Breast epithelium (tissue), 4 donors: Measurements from ENCODE around the gene SNTG2. TPM values are rescaled to one million over a fixed set of nuclear protein-coding genes. Genes with fewer than 3 reads are reported as not detected.

ENCODE experiments used
- DNase-seq, 2 donors: peaks; one replicate each; pipeline ENCODE4 v3.0.0-alpha.2; 2019; ENCODE audit warnings: low spot score in 2 of 2
- H3K27ac ChIP-seq, 2 donors: fragments of 200-600 bp; sonication (generic) in 1 of 2; one replicate each; pipeline ENCODE4 v1.5.1; 2016 to 2019; ENCODE audit warnings: mild to moderate bottlenecking in 1 of 2
- H3K27me3 ChIP-seq, 2 donors: fragments of 200-600 bp; sonication (generic) in 1 of 2; one replicate each; pipeline versions ENCODE4 v1.5.1 to v1.6.0; 2017 to 2019; ENCODE audit warnings: control low read depth in 1 of 2, mild to moderate bottlenecking in 1 of 2
- H3K36me3 ChIP-seq: fragments of 200-600 bp; one replicate; pipeline ENCODE4 v1.5.1; 2019
- H3K4me1 ChIP-seq, 2 donors: fragments of 200-600 bp; sonication (generic); one replicate each; pipeline ENCODE4 v1.5.1; 2016 to 2019; ENCODE audit warnings: control low read depth in 1 of 2
- H3K4me3 ChIP-seq, 3 donors: fragments of 200-600 bp; sonication (generic); 1 replicate in 2 of 3; 2 replicates in 1 of 3; pipeline ENCODE4 v1.5.1; 2016 to 2019; ENCODE audit warnings: mild to moderate bottlenecking in 3 of 3, moderate library complexity in 2 of 3
- H3K9me3 ChIP-seq, 2 donors: fragments of 200-600 bp; sonication (generic) in 1 of 2; one replicate each; pipeline ENCODE4 v1.5.1; 2016 to 2019; ENCODE audit warnings: control low read depth in 1 of 2
- CTCF ChIP-seq, 3 donors: fragments of 450-650 bp; IDR thresholded peaks; one replicate each; pipeline ENCODE4 v1.5.1; 2016 to 2017; ENCODE audit warnings: antibody characterized with exemption in 3 of 3, mild to moderate bottlenecking in 3 of 3, moderate library complexity in 3 of 3
- POLR2A ChIP-seq: fragments of 450-650 bp; IDR thresholded peaks from one replicate; pipeline ENCODE4 v1.6.1; 2016; ENCODE audit warnings: antibody characterized with exemption, mild to moderate bottlenecking, moderate library complexity
- POLR2AphosphoS5 ChIP-seq, 3 donors: sonication (generic); formaldehyde crosslinking; IDR thresholded peaks; one replicate each; pipeline ENCODE4 v1.6.1; 2017; ENCODE audit warnings: antibody characterized with exemption in 3 of 3
- intact Hi-C: fragments of 100-400 bp; cut with DNase I; formaldehyde crosslinking; loops from one replicate; pipeline ENCODE4 v1.15.1; 2023; ENCODE audit warnings: low total_unique reads
- total RNA-seq, 3 donors: library from RNA; depleted of rRNA; stranded (reverse); fragments of >200 nt; gene quantifications; one replicate each; pipeline ENCODE4 v1.1.0, GENCODE V29; 2016

The SNTG2 gene
- total RNA-seq, 3 donors from 2014 or later = 4.6 to 7.4 (median 6.0) TPM

DNA sequence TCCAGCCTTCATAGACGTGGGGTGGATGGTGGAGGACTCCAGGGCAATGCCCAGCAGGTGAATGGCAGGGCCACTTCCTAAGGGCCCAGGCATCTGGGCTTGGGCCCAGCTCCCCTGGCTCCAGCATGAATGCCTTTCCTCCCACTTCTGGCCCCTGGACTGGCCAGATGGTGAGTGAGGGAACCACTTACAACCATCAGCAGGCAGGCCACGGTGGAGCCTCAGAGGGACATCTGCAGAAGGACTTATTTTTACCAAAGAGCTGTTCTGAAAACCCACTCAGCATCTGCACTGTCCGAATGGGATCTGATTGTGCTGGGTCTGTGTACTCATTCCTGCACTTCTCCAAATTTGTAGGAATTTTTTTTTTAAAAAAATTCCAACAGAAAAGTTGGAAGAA, 69.6 kb downstream of the SNTG2 start:
- Histone ChIP-seq H3K4me1 (no peaks in the 10 kb centered on the region), H3K36me3 (no peaks in the 10 kb centered on the region), H3K4me3 (no peak overlapping the region), H3K9me3 (no peaks in the 10 kb centered on the region), H3K27ac (no peak overlapping the region), H3K27me3 (no peaks in the 10 kb centered on the region)
- intact Hi-C loops = no loop called here
- TF ChIP-seq POLR2AphosphoS5 (IDR thresholded peaks at IDR 0.05) (no peak), CTCF (IDR thresholded peaks at IDR 0.05) (no peak), POLR2A (no peak)
- DNase-seq = no peak

GRCh38 chr2:1022178-1022577, 71.5 kb downstream of the SNTG2 start:
- Histone ChIP-seq H3K27ac (no peak overlapping the region), H3K27me3 (no peaks in the 10 kb centered on the region), H3K4me3 (no peak overlapping the region), H3K9me3 (no peaks in the 10 kb centered on the region), H3K36me3 (no peaks in the 10 kb centered on the region), H3K4me1 (no peaks in the 10 kb centered on the region)
- no peak for DNase-seq
- no peak for TF ChIP-seq CTCF (IDR thresholded peaks at IDR 0.05)
- no peak for TF ChIP-seq POLR2AphosphoS5 (IDR thresholded peaks at IDR 0.05)
- no peak for TF ChIP-seq POLR2A
- intact Hi-C loops = no loop called here

DNA sequence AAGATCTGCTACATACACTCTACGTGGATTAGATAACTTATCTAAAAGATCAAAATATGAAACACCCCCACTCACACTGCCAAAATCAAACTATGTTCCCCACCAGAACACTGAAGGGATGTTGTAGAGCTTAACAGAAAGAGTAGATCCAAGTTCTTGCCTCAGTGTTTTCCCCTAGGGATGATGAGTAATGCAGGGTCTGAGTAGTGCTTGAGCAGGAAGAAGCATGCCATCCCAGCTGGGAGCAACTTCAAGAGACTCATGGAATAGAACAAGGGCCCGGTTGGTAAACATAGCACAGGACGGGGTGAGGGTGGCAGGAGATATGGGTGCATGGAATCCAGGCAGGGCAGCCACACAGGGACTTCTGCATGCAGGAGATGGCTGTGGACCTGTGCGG, 74.3 kb downstream of the SNTG2 start:
- intact Hi-C loops = no loop called here
- Histone ChIP-seq H3K4me3 (no peak overlapping the region), H3K27me3 (no peaks in the 10 kb centered on the region), H3K27ac (no peak overlapping the region), H3K4me1 (no peaks in the 10 kb centered on the region), H3K36me3 (no peaks in the 10 kb centered on the region), H3K9me3 (no peaks in the 10 kb centered on the region)
- TF ChIP-seq POLR2A = no peak
- TF ChIP-seq POLR2AphosphoS5 (IDR thresholded peaks at IDR 0.05) = no peak
- TF ChIP-seq CTCF (IDR thresholded peaks at IDR 0.05) = no peak
- DNase-seq = no peak

GRCh38 chr2:1026141-1026540, 75.5 kb downstream of the SNTG2 start:
- no peak for DNase-seq
- no peak overlapping the region for H3K4me3 ChIP-seq
- TF ChIP-seq CTCF (IDR thresholded peaks at IDR 0.05) (no peak), POLR2A (no peak), POLR2AphosphoS5 (IDR thresholded peaks at IDR 0.05) (no peak)
- no peaks in the 10 kb centered on the region for H3K9me3 ChIP-seq
- no peaks in the 10 kb centered on the region for H3K36me3 ChIP-seq
- no peaks in the 10 kb centered on the region for H3K4me1 ChIP-seq
- no peak overlapping the region for H3K27ac ChIP-seq
- H3K27me3 ChIP-seq = no peaks in the 10 kb centered on the region
- intact Hi-C loops = no loop called here

- Histone ChIP-seq H3K36me3 (no peaks in the 10 kb centered on the region), H3K27me3 (no peaks in the 10 kb centered on the region), H3K27ac (no peak overlapping the region), H3K4me3 (no peak overlapping the region), H3K4me1 (no peaks in the 10 kb centered on the region), H3K9me3 (no peaks in the 10 kb centered on the region)
- TF ChIP-seq POLR2AphosphoS5 (IDR thresholded peaks at IDR 0.05) = no peak
- TF ChIP-seq POLR2A = no peak
- TF ChIP-seq CTCF (IDR thresholded peaks at IDR 0.05) = no peak
- no peak for DNase-seq
- intact Hi-C loops = no loop called here
These were observed 78.2 kb downstream of the SNTG2 start for GRCh38 chr2:1028831-1029230.
